HG02885 (cell line): ENCODE measurements around the gene SYT9.

Source experiments
- ATAC-seq: cut with Tn5 transposase; IDR thresholded peaks from one replicate; pipeline ENCODE4 v1.9.1; 2021; ENCODE audit warnings: mild to moderate bottlenecking; ENCODE audit not compliant: unreplicated experiment, poor library complexity

SYT9 gene

DNA sequence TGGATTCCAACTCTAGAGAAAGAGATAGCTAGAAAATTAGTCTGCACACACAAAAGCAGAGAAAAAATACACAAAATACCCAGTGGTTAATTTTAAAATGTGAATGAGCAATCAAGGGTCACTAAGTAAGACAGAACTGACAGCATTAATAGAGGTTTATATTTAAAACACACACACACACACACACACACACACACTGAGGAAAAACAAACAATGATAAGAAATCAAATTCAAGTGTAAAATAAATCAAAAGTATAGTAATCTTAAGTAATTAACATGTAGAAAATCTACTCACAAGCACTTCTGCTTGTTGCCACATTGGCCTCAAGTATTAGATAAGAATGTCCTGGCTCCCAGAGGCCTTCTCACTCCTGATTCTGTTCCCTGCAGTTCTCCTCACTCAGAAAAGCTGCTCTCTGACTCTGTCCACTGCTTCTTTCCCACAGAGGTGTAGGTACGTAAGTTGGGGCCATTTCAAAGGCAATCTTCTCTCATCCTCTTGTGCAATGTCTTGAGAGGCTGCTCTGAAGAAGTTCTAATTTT lies 200.3 kb downstream of the SYT9 start:
- no peak for ATAC-seq

- ATAC-seq = no peak
Observed at GRCh38 chr11:7454854-7455253, 203.2 kb downstream of the SYT9 start.

- no peak for ATAC-seq
Observed at GRCh38 chr11:7457211-7457610, 205.5 kb downstream of the SYT9 start.

GRCh38 chr11:7462706-7463105 lies 211.0 kb downstream of the SYT9 start:
- no peak for ATAC-seq

- peak; percentile 85 for ATAC-seq
Observed at GRCh38 chr11:7467652-7468051, 215.9 kb downstream of the SYT9 start.

GRCh38 chr11:7469351-7469865 lies 217.7 kb downstream of the SYT9 start:
- ATAC-seq = no peak

GRCh38 chr11:7471071-7471470 lies 219.4 kb downstream of the SYT9 start:
- ATAC-seq = no peak

DNA sequence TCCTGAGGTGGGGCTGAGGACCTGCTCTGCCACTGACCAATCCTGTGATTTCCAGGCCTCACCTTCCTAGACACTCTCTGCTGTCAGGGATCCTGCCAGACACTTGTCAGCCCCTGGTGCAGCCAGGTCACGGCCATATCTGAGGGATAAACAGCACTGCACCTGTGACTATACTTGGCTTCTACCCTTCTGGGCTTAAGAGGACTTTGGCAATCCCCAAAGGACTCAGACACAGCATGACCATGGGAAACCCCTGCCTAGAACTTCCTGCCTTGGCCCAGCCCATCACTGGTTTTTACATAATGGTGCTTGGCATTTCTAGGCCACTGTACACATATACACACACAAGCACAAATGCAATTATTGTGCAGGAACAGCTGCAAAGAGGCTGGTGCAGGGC lies 222.0 kb downstream of the SYT9 start:
- peak; percentile 90 for ATAC-seq

DNA sequence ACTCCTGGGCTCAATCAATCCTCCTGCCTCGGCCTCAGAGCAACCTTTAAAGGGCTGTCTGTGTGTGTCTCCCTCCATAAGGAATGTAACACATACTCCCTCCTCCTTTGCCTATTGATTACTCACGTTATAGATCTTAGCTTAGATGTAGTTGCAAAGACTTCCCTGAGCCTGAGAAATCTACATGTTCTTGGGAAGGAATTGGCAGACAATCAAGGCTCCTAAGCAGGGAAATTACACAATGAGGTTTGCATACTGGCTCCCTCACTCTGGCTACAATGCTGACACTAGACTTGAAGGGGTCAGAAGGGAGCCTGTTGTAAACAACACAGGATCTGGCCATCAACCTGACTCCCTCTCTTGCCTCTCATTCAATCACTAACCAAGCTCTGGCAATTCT lies 228.4 kb downstream of the SYT9 start:
- ATAC-seq = no peak

DNA sequence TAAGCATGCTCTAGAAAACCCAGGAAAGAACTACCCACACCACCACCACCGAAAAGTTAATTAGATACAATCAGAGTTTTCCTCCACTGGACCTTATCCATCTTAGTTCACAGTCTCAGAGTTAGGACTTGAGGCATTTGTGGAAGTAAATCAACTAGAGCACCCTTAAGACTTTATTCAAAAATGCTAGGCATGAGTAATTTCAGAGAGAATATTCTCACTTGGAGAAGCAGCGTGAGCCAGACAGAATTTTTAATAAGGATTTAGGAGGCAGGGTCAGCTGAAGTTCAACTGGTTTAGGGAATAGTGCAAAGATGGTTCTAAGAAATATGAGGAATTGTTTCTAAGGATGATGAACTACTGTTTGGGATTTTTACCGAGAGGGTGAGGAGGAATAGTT lies 232.4 kb downstream of the SYT9 start:
- ATAC-seq = no peak

DNA sequence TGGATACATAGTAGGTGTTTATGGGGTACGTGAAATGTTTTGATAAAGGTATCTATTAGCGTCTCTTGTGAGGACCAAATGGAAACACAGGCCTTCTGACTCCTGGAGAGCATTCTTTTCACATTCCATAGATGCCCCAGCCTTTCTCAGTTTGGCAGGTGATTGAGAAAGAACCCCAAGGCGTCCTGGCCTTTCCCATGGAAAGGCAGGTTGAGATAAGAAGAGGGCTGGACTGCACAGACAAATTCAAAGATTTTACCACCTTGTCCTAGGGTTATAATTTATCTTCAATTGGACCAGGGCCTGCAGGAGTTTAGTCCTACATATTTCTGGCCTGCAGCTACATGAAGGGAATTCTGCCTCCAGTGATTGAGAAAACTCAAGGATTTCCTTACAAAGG lies 232.9 kb downstream of the SYT9 start:
- ATAC-seq = no peak

GRCh38 chr11:7485186-7486097 lies 233.7 kb downstream of the SYT9 start, which contains the start of gene OLFML1:
TSS of gene OLFML1 (plus strand) at chr11:7485506. CDS start at chr11:7485876, 370 bp downstream.
- no peak for ATAC-seq

DNA sequence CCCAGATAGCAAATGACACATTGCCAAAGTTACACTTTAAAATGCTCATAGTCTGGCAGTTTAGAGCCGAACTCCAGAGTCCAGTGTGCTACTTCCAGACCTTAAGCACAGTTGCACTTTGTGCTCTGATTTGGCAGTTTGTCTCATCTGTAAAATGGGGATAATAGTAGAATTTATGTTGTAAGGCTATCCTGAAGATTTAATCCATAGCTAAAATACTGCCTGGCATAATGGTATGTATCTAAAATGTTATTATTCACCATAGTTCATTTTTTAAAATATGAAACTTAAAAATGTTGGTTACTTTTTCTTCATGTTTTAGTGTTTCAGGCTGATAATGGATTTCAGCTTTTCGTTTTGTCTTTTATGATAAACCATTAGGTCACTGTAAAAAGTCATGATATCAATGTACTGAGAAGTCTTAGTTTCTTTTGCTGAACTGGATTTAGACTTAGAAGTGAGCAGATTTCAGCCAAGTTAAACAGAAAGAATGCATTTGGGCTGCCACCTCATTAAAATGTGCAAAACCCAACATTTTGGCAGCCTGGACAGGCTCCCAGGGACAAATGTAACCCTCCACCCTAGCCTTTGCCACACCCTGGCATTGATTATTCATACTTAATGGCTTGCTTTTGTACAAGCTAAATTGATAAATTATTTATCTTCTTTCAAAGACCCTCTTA lies 234.5 kb downstream of the SYT9 start:
- ATAC-seq = no peak

- ATAC-seq = no peak
Observed at GRCh38 chr11:7486781-7487140, 235.1 kb downstream of the SYT9 start.

DNA sequence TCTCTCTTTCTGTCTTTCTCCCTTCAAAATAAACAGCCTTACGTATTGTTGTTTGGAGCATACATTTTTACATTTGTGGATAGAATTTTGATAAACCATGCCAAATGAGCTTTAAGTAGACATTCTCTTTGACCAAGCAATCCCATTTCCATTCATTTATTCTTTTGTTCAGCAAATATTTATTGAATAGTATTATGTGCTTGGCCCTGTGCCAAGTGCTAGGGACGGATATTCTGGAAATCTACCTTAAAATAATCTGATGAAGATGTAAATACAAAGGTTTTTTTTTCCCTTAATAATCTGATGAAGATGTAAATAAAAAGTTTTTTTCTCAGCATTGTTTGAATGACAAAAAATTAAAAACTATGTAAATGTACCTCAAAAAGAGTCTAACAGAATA lies 235.7 kb downstream of the SYT9 start:
- ATAC-seq = no peak

DNA sequence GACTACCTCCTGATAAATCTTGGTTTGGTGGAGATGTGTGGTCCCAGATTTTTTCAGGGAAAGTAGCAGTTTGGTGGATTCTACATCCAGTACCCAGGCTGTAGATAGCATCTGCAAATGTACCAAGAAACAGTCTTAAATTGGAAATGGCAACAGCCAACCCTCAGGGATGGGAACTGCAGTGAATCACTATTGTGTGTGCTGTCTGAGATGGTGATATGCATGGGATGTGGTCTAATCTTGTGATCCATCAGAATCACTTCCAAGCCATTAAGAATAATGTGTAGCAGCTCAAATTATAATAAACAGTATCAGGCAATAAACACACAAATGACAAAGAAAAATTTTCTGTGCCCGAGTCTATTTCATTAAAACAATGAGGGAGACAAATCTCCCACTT lies 237.0 kb downstream of the SYT9 start:
- ATAC-seq = no peak

GRCh38 chr11:7489376-7489775 lies 237.7 kb downstream of the SYT9 start:
- ATAC-seq = no peak

GRCh38 chr11:7490054-7490453 lies 238.3 kb downstream of the SYT9 start:
- ATAC-seq = no peak

DNA sequence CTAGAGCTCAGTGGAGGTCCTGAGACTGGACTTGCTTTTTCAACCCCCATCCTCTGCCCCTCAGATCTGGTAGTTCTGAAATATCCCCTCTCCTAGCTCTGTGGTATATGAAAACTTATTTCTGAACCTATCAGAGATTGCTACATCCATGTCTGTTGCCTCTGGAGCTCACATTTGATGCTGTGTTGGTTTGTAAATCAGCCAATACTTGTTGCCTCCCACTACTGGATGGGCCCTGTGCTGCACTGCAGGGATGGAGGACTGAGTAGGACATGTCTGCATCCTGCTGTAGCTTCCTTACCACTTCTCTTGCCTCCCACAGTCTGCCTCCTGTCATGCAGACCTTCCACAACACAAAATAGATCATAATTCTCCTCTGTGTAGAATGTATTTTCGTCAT lies 238.8 kb downstream of the SYT9 start:
- no peak for ATAC-seq

DNA sequence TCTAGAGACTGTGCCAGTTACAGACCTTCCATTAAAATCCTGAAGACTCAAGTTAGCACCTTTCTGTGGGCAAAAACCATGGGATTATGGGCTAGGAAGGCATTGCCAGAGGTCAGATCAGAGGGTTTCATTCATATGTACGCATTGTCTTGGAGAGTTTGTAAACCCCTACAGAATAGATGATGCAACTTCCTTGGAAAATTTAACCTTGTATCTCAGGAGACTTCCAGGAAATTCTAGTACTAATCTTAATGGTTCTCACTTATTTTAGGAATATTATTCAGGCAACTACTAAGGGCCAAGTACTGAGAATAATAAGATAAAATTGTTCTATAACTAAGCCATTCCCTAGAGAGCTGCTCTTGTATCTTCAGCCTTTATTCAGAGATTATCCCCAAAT lies 240.5 kb downstream of the SYT9 start:
- no peak for ATAC-seq

DNA sequence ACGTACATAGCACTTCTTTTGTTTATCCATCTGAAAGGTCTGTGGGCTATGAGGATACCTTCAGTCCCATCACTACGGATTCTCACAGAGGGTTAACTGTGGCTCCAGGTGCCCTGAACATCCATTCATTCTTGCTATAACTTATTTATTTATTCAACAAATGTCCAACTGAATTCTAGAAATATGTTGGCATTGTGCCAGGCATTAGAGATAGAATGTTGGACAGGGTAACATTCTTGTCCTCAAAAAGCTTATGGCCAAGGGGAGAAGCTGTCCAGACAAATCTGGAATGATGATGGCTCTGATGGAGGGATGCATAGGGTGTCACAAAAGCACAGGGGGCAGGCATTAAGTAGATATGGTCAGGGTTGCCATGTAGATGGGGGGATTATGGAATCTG lies 242.0 kb downstream of the SYT9 start:
- no peak for ATAC-seq
